HFFc6 (cell line): ENCODE results near the gene SLC22A17. TPM values are rescaled to one million over a fixed set of nuclear protein-coding genes. Genes with fewer than 3 reads are reported as not detected.

Experiments
- DNase-seq: peaks from one replicate; pipeline ENCODE4 v3.0.0-alpha.2; 2018
- H3K27ac Mint-ChIP-seq: 2 replicates; pipeline ENCODE4 v1.8.0; 2020; ENCODE audit warnings: mild to moderate bottlenecking, mixed read lengths
- H3K27me3 Mint-ChIP-seq: 2 replicates; pipeline ENCODE4 v1.8.0; 2021; ENCODE audit warnings: mild to moderate bottlenecking, moderate library complexity, mixed read lengths; ENCODE audit not compliant: insufficient read depth
- H3K36me3 Mint-ChIP-seq: 2 replicates; pipeline ENCODE4 v1.8.0; 2021; ENCODE audit warnings: low read depth, mixed read lengths
- H3K4me1 Mint-ChIP-seq: 2 replicates; pipeline ENCODE4 v1.8.0; 2020; ENCODE audit warnings: low read depth, mixed read lengths
- H3K4me3 Mint-ChIP-seq: 2 replicates; pipeline ENCODE4 v1.8.0; 2020; ENCODE audit warnings: mild to moderate bottlenecking, moderate library complexity, mixed read lengths
- H3K9me3 Mint-ChIP-seq: 2 replicates; pipeline ENCODE4 v1.8.0; 2020; ENCODE audit warnings: mild to moderate bottlenecking, mixed read lengths
- CTCF ChIP-seq: fragments of 200-600 bp; sonication (generic); IDR thresholded peaks from 2 replicates; pipeline ENCODE4 v1.5.0; 2021; ENCODE audit warnings: antibody characterized with exemption, mild to moderate bottlenecking
- total RNA-seq, 6 experiments: library from RNA; stranded (reverse); fragmentation: NEBNext Ultra II Directional; extraction: Animal tissue kit (Norgen Biotek cat#: 25700); gene quantifications; 2 replicates in 1 of 6; 3 replicates in 5 of 6; pipeline ENCODE4 v1.2.3, GENCODE V29; 2021

SLC22A17 gene
- total RNA-seq, 6 experiments from 2014 or later = 11.7 to 15.6 (median 13.1) TPM

- no peaks in the 10 kb centered on the region for H3K9me3 Mint-ChIP-seq
- TF ChIP-seq CTCF = no peak
- H3K27ac Mint-ChIP-seq = peak within 1 kb of the TSS; percentile 96
- peak within 1 kb of the TSS; percentile 92 for H3K4me3 Mint-ChIP-seq
- H3K4me1 Mint-ChIP-seq = peaks cover 35% of the 10 kb centered on the region
- peaks cover 4% of the 10 kb centered on the region for H3K27me3 Mint-ChIP-seq
- DNase-seq = peak; percentile 100
- H3K36me3 Mint-ChIP-seq = peaks cover 45% of the 10 kb centered on the region
Measured at GRCh38 chr14:23320584-23321571, 31.8 kb downstream of the SLC22A17 start, which contains the start of gene PABPN1. PABPN1 (plus strand) TSS chr14:23321457; CDS start chr14:23321470, 13 bp downstream.

- peaks cover 36% of the 10 kb centered on the region for H3K4me1 Mint-ChIP-seq
- DNase-seq = no peak
- no peaks in the 10 kb centered on the region for H3K9me3 Mint-ChIP-seq
- peak overlapping the region; percentile 80 for H3K4me3 Mint-ChIP-seq
- H3K27me3 Mint-ChIP-seq = peaks cover 4% of the 10 kb centered on the region
- peak overlapping the region; percentile 94 for H3K27ac Mint-ChIP-seq
- H3K36me3 Mint-ChIP-seq = peaks cover 39% of the 10 kb centered on the region
- no peak for TF ChIP-seq CTCF
Measured at GRCh38 chr14:23319746-23320583, 32.7 kb downstream of the SLC22A17 start.

GRCh38 chr14:23316300-23316699 is 36.4 kb downstream of the SLC22A17 start:
- Mint-ChIP-seq H3K4me1 (peaks cover 22% of the 10 kb centered on the region), H3K36me3 (peaks cover 35% of the 10 kb centered on the region), H3K9me3 (no peaks in the 10 kb centered on the region), H3K4me3 (no peak overlapping the region), H3K27me3 (no peaks in the 10 kb centered on the region), H3K27ac (no peak overlapping the region)
- TF ChIP-seq CTCF = no peak
- no peak for DNase-seq

GRCh38 chr14:23310546-23310945 is 42.1 kb downstream of the SLC22A17 start:
- Mint-ChIP-seq H3K36me3 (peaks cover 40% of the 10 kb centered on the region), H3K27me3 (no peaks in the 10 kb centered on the region; the same call in 1 of the 2 replicates), H3K4me3 (no peak overlapping the region), H3K4me1 (peaks cover 35% of the 10 kb centered on the region), H3K9me3 (no peaks in the 10 kb centered on the region), H3K27ac (0 out of 2 replicates have a peak overlapping the region, but pooled peaks have one; percentile 18)
- TF ChIP-seq CTCF = no peak
- no peak for DNase-seq

- peak overlapping the region; percentile 82 for H3K27ac Mint-ChIP-seq
- DNase-seq = no peak
- peak overlapping the region; percentile 93 for H3K4me3 Mint-ChIP-seq
- H3K4me1 Mint-ChIP-seq = peaks cover 35% of the 10 kb centered on the region
- H3K9me3 Mint-ChIP-seq = no peaks in the 10 kb centered on the region
- H3K36me3 Mint-ChIP-seq = peaks cover 40% of the 10 kb centered on the region
- no peaks in the 10 kb centered on the region; the same call in 1 of the 2 replicates for H3K27me3 Mint-ChIP-seq
- TF ChIP-seq CTCF = no peak
Measured at GRCh38 chr14:23308721-23309445, 43.8 kb downstream of the SLC22A17 start.
